ENCODE data around the gene NINJ1. TPM values are rescaled to one million over a fixed set of nuclear protein-coding genes. Genes with fewer than 3 reads are reported as not detected.
A peak's percentile ranks its signal among the peaks of the same experiment; 100 is the strongest.

NINJ1 gene
- total and polyA plus RNA-seq, 2 of the 13 experiments (the other 11 are each of a cell fraction or from before 2014, with no cell fraction given) = 81.2 to 92.1 TPM

- TF ChIP-seq HMGXB3 (CRISPR knock-in tag; IDR thresholded peaks at IDR 0.05; ENCODE audit: borderline replicate concordance) = no peak
- TF ChIP-seq RFXANK (CRISPR knock-in tag; IDR thresholded peaks at IDR 0.05) = no peak
- TF ChIP-seq ZNF563 (CRISPR knock-in tag; IDR thresholded peaks at IDR 0.05) = no peak
- no peak for TF ChIP-seq SETDB1 (CRISPR knock-in tag; IDR thresholded peaks at IDR 0.05; ENCODE audit: borderline replicate concordance)
- no peak for TF ChIP-seq GMEB1 (CRISPR knock-in tag; IDR thresholded peaks at IDR 0.05; ENCODE audit: borderline replicate concordance)
- no peak for TF ChIP-seq ZNF557 (CRISPR knock-in tag; IDR thresholded peaks at IDR 0.05)
- no peak for TF ChIP-seq ZSCAN21 (CRISPR knock-in tag; IDR thresholded peaks at IDR 0.05; ENCODE audit: borderline replicate concordance)
- no peak for TF ChIP-seq ZNF224 (CRISPR knock-in tag; IDR thresholded peaks at IDR 0.05)
- TF ChIP-seq ZNF225 (CRISPR knock-in tag; IDR thresholded peaks at IDR 0.05) = no peak
- no peak for TF ChIP-seq SOX13 (IDR thresholded peaks at IDR 0.05)
- TF ChIP-seq SOX13 (CRISPR knock-in tag; conservative IDR thresholded peaks at IDR 0.05 in 1 of 2, IDR thresholded peaks at IDR 0.05 in 1 of 2) = no peak
- TF ChIP-seq ELF3 (CRISPR knock-in tag; IDR thresholded peaks at IDR 0.05) = peak; percentile 58; the same call in 1 of the 2 replicates
- no peak for TF ChIP-seq ZNF33A (CRISPR knock-in tag; IDR thresholded peaks at IDR 0.05; ENCODE audit: borderline replicate concordance)
- TF ChIP-seq TOE1 (CRISPR knock-in tag; IDR thresholded peaks at IDR 0.05) = no peak
- TF ChIP-seq ZNF264 (CRISPR knock-in tag; IDR thresholded peaks at IDR 0.05) = no peak
- TF ChIP-seq ZSCAN29 (CRISPR knock-in tag; conservative IDR thresholded peaks at IDR 0.05) = no peak
- TF ChIP-seq BHLHE40 (IDR thresholded peaks at IDR 0.05; ENCODE audit: low read length) = peak; percentile 54; the same call in 1 of the 2 replicates
- no peak for TF ChIP-seq ZNF451 (CRISPR knock-in tag; IDR thresholded peaks at IDR 0.05)
- TF ChIP-seq RXRB (CRISPR knock-in tag; IDR thresholded peaks at IDR 0.05; ENCODE audit: borderline replicate concordance) = no peak
- TF ChIP-seq HES4 (CRISPR knock-in tag; IDR thresholded peaks at IDR 0.05; ENCODE audit: borderline replicate concordance) = no peak
- TF ChIP-seq SIN3A (IDR thresholded peaks at IDR 0.05; ENCODE audit: borderline replicate concordance, low read depth, low read length) = peak; percentile 34; the same call in 1 of the 2 replicates
- no peak for TF ChIP-seq SRSF4 (IDR thresholded peaks at IDR 0.05; ENCODE audit: low read depth, low read length, poor library complexity, severe bottlenecking)
- TF ChIP-seq PHB2 (IDR thresholded peaks at IDR 0.05; ENCODE audit: partially characterized antibody) = no peak
- no peak for TF ChIP-seq MEIS1 (CRISPR knock-in tag; IDR thresholded peaks at IDR 0.05; ENCODE audit: borderline replicate concordance)
- TF ChIP-seq PAWR (CRISPR knock-in tag; IDR thresholded peaks at IDR 0.05; ENCODE audit: borderline replicate concordance) = no peak
Observed at GRCh38 chr9:93098236-93098946, 35.7 kb downstream of the NINJ1 start (continued).
